Natural killer cell treated with Interleukin-12 subunit alpha and Interleukin-12 subunit beta and Interleukin-15 and Interleukin-18, amount 100 ng/mL, for 72 hours (primary cell): ENCODE results near the gene CPLANE2. TPM values are rescaled to one million over a fixed set of nuclear protein-coding genes. Genes with fewer than 3 reads are reported as not detected.

Experiments used
- ATAC-seq, 2 donors: fragments of 150-1000 bp; cut with Tn5 transposase in 1 of 2; sonication (Bioruptor Pico), chemical (Tn5 transposase) in 1 of 2; 2 replicates each; pipeline ENCODE4 v1.10.0; 2021
- DNase-seq: peaks from one replicate; pipeline ENCODE4 v3.0.0; 2022; ENCODE audit warnings: low spot score
- H3K27ac Mint-ChIP-seq, 2 donors: 1 replicate in 1 of 2; 2 replicates in 1 of 2; pipeline ENCODE4 v1.8.0; 2022; ENCODE audit warnings: mixed read lengths in 2 of 2, mild to moderate bottlenecking in 1 of 2, moderate library complexity in 1 of 2
- H3K27me3 Mint-ChIP-seq, 2 donors: 1 replicate in 1 of 2; 2 replicates in 1 of 2; pipeline ENCODE4 v1.8.0; 2022; ENCODE audit warnings: mixed read lengths in 2 of 2
- H3K36me3 Mint-ChIP-seq: one replicate; pipeline ENCODE4 v1.8.0; 2022; ENCODE audit warnings: mixed read lengths
- H3K4me1 Mint-ChIP-seq, 2 donors: 1 replicate in 1 of 2; 2 replicates in 1 of 2; pipeline ENCODE4 v1.8.0; 2022; ENCODE audit warnings: low read depth in 2 of 2, mixed read lengths in 2 of 2, mild to moderate bottlenecking in 1 of 2
- H3K4me3 Mint-ChIP-seq: one replicate; pipeline ENCODE4 v1.8.0; 2022; ENCODE audit warnings: mixed read lengths
- H3K9me3 Mint-ChIP-seq: 2 replicates; pipeline ENCODE4 v1.8.0; 2022; ENCODE audit warnings: mixed read lengths
- total RNA-seq, 2 donors: library from RNA; stranded (reverse); gene quantifications; one replicate each; pipeline ENCODE4 v1.2.3, GENCODE V29; 2022

Gene CPLANE2
- total RNA-seq, 2 donors from 2014 or later, result 3.2 to 3.8 TPM

DNA sequence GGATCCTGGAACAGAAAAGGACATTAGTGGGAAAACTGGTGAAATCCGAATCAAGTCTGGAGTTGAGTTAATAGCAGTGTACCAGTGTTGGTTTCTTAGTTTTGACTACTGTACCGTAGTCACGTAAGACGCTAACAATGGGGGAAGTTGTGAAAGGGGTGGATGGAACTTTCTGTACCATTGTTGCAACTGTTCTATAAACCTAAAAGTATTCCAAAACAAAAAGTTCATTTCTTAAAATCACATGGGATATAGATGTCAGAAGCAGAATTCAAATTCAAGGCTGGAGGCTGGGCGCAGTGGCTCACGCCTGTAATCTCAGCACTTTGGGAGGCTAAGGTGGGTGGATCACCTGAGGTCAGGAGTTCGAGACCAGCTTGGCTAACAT lies 41.5 kb downstream of the CPLANE2 start:
- no peak overlapping the region for H3K27ac Mint-ChIP-seq
- DNase-seq (no peak), ATAC-seq (no peak)
- no peak overlapping the region for H3K4me3 Mint-ChIP-seq
- H3K9me3 Mint-ChIP-seq, result no peaks in the 10 kb centered on the region
- no peaks in the 10 kb centered on the region for H3K36me3 Mint-ChIP-seq
- peaks cover 6 to 8% of the 10 kb centered on the region in 2 donors for H3K4me1 Mint-ChIP-seq
- peaks cover 3 to 8% of the 10 kb centered on the region in 2 donors for H3K27me3 Mint-ChIP-seq

DNA sequence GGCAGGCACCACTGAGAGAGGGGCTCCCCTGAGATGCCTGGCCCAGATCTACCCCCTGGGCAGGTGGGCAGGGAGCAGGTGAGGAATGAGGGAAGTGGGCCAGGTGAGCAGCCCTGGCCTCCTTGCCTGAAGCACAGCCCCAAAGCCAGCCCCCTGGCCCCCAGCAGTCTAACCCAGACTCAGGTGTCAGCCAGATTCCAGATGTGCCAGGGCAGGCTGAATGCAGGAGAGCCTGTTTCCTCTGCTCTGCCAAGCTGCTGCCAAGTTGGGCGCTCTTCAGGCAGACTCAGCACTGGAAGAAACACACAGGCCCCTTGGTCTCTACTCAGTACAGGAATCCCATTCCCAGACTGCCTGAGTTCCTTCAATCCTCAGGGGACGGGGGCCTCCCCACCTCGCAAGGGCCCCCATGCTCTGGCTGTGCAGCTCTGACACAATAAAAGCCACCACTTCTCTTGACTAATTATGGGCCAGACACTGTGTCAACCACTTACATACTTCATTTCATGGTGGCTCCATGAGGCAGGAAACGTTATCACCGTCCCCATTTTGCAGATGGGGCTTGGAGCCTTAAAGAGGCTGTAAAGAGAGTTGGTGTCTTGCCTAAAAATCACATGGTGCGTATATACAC lies 45.0 kb downstream of the CPLANE2 start:
- no peak for ATAC-seq
- no peaks in the 10 kb centered on the region for H3K36me3 Mint-ChIP-seq
- H3K27me3 Mint-ChIP-seq, result peaks cover 13 to 16% of the 10 kb centered on the region in 2 donors
- no peak overlapping the region for H3K27ac Mint-ChIP-seq
- H3K9me3 Mint-ChIP-seq, result no peaks in the 10 kb centered on the region
- no peak for DNase-seq
- H3K4me1 Mint-ChIP-seq, result no peaks in the 10 kb centered on the region
- no peak overlapping the region for H3K4me3 Mint-ChIP-seq

DNA sequence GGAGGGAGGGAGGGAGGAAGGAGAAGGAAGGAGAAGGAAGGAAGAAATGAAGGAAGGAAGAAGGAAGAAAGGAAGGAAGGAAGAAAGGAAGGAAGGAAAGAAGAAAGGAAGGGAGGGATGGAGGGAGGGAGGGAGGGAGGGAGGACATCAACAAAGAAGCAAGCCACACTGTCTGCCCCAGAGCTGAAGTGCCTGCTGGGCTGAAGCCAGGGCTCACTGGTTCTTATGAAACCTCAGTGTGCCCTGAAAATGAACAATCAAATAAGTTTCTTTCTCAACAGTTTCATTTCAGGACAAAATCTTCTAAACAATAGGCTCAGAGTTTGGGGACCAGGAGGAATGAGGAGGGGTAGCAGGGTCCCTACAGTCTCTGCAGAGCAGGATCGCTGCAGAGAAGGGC lies 45.7 kb downstream of the CPLANE2 start:
- no peaks in the 10 kb centered on the region for H3K4me1 Mint-ChIP-seq
- H3K9me3 Mint-ChIP-seq, result no peaks in the 10 kb centered on the region
- no peak overlapping the region for H3K4me3 Mint-ChIP-seq
- no peaks in the 10 kb centered on the region for H3K36me3 Mint-ChIP-seq
- H3K27me3 Mint-ChIP-seq, result peaks cover 13 to 16% of the 10 kb centered on the region in 2 donors
- no peak for DNase-seq
- no peak for ATAC-seq
- no peak overlapping the region for H3K27ac Mint-ChIP-seq

DNA sequence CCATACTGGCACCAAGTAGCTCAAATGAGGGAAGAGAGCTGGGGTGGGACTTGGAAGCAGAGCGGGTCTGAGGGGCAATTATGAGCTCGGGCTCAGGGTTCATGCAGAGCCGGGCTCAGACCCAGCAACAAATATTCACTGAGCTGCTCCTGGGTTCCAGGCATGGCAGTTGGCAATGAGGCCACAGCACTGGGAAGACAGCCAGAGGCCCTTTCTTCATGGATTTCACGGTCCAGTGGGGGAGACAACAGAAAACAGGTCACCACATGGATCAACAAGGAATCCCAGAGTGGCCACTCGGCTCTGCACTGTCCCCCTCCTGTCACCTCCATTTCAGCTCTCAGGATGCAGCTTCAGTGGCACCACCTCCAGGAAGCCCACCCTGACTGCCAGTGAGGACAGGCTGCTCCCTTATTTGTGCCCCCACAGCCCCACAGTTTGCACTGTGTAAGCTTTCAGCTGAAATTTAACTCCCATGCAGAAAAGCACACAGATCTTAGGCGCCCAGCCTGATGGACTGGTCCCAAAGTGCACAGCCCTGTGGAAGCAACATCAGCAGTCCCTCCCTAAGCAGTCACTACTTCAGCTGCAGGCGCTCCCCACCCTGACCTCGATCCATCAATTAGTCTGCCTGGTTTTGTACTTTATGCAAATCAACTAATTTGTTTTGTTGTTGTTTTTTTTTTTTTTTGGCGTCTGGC lies 46.9 kb downstream of the CPLANE2 start:
- H3K27ac Mint-ChIP-seq, result no peak overlapping the region
- ATAC-seq, result no peak
- no peaks in the 10 kb centered on the region for H3K36me3 Mint-ChIP-seq
- peaks cover 13 to 16% of the 10 kb centered on the region in 2 donors for H3K27me3 Mint-ChIP-seq
- no peaks in the 10 kb centered on the region for H3K4me1 Mint-ChIP-seq
- no peaks in the 10 kb centered on the region for H3K9me3 Mint-ChIP-seq
- DNase-seq, result no peak
- no peak overlapping the region for H3K4me3 Mint-ChIP-seq

DNA sequence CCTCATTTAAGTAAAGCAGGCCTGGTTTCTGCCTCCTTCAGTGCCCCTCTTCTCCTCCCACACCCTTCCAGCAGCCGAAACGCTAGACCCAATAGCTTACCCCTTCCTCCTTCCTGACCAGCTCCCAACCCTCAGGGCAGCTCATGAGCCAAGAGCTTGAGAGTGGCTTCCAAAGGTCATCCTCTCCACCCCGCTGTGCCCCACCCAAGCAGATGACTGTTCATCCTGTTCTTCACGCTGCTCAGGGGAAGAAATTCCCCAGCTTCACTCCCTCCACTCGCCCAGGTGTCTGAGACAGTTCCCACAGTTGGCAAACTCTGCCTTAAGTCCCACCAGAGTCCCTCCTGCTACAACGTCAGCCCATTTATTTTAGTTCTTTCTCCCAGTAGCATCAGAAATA lies 48.0 kb downstream of the CPLANE2 start:
- H3K36me3 Mint-ChIP-seq, result no peaks in the 10 kb centered on the region
- no peak overlapping the region for H3K4me3 Mint-ChIP-seq
- DNase-seq (no peak), ATAC-seq (no peak)
- H3K27ac Mint-ChIP-seq, result no peak overlapping the region
- H3K4me1 Mint-ChIP-seq, result no peaks in the 10 kb centered on the region
- H3K9me3 Mint-ChIP-seq, result no peaks in the 10 kb centered on the region
- H3K27me3 Mint-ChIP-seq, result peaks cover 15 to 16% of the 10 kb centered on the region in 2 donors

DNA sequence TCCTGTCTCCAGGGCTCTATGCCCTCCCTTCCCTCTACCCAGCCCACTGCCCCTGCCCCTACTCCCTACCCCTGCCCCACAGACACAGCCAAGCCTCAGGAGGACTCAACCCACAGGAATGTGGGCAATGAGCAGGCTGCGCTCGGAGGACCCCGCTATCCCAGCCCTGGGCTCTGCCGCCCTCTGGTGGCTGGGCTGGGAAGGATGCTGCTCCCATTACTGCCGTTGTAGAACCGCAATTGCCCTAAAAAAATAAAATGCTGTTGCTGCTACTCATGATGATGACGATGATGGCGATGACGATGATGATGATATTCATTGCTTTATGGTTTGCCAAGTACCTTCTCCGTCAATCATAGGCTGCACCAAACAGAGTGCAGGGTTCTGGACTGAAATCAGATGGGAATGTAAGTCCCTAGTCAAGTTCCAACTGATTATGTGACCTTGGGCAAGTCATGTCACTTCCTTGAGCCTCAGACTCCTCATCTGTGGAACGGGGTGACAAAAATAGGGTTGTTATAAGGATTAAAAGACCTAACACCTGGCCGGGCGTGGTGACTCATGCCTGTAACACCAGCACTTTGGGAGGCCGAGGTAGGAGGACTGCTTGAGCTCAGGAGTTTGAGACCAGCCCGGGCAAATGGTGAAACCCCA lies 49.1 kb downstream of the CPLANE2 start:
- Mint-ChIP-seq H3K9me3 (no peaks in the 10 kb centered on the region), H3K4me1 (no peaks in the 10 kb centered on the region), H3K27me3 (peaks cover 15 to 16% of the 10 kb centered on the region in 2 donors), H3K4me3 (no peak overlapping the region), H3K27ac (no peak overlapping the region), H3K36me3 (no peaks in the 10 kb centered on the region)
- peak; percentile 78 for DNase-seq
- peak; percentile 74 to 80 for ATAC-seq

DNA sequence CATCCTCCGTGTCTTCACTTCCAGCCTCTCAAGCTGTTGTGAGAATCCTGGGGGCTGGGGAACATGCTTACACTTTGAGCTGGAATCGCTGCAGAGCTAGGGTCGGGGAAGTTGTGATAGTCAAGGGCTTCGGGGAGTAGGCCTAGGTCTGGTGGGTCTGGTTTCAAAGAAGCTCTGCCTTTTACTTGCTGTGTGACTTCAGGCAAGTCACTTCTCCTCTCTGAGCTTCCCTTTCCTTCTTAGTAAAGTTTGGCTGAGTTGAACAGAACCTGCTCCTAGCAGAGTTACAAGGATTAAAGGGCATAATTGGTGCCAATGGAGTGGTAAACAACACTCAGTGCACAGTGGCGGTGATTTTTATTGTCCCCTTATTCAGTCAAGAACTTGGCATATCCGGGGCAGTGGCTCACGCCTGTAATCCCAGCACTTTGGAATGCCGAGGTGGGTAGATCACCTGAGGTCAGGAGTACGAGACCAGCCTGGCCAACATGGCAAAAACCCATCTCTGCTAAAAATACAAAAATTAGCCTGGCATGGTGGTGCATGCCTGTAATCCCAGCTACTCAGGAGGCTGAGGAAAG lies 50.2 kb downstream of the CPLANE2 start:
- Mint-ChIP-seq H3K4me1 (no peaks in the 10 kb centered on the region), H3K4me3 (no peak overlapping the region), H3K9me3 (no peaks in the 10 kb centered on the region), H3K27me3 (peaks cover 15 to 16% of the 10 kb centered on the region in 2 donors), H3K27ac (no peak overlapping the region), H3K36me3 (no peaks in the 10 kb centered on the region)
- ATAC-seq, result no peak
- no peak for DNase-seq

DNA sequence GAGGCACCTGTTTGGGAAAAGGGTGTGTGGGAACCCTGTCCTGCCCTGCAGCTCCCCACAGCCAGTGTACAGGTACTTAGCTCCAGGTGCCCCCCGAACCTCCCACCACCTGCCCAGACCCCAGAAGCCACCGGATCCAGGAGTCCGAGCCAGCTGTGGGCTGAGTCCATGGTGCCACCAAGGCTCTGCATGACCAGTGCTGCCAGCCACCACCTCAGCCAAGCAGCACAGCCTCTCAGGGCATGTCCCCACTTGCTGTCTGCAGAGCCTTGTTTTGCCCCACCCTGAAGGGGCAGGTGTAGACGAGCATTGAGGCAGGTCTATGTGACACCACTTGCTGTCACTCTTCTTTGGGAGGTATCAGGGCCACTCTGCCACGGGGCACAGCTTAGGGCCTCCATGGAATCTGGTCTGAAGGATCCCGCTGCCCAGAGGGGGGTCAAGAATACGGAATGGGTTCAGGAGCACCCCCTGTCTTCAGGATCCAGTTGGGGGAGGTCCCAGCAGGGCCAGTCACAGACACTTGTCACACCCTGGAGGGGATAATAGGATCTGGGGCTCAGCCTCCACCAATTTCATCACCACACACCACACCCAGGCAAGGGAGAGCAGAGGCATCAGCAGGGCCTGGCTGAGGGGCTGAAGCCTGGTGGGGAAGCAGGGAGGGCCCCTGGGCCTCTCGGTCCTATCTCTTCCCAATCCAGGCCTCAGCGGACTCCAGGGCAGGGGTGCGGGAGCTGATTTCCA lies 52.3 kb downstream of the CPLANE2 start:
- H3K9me3 Mint-ChIP-seq, result no peaks in the 10 kb centered on the region
- H3K4me1 Mint-ChIP-seq, result no peaks in the 10 kb centered on the region
- peaks cover 8% of the 10 kb centered on the region in 2 donors for H3K27me3 Mint-ChIP-seq
- no peaks in the 10 kb centered on the region for H3K36me3 Mint-ChIP-seq
- H3K4me3 Mint-ChIP-seq, result no peak overlapping the region
- no peak overlapping the region for H3K27ac Mint-ChIP-seq
- ATAC-seq, result no peak
- DNase-seq, result no peak

DNA sequence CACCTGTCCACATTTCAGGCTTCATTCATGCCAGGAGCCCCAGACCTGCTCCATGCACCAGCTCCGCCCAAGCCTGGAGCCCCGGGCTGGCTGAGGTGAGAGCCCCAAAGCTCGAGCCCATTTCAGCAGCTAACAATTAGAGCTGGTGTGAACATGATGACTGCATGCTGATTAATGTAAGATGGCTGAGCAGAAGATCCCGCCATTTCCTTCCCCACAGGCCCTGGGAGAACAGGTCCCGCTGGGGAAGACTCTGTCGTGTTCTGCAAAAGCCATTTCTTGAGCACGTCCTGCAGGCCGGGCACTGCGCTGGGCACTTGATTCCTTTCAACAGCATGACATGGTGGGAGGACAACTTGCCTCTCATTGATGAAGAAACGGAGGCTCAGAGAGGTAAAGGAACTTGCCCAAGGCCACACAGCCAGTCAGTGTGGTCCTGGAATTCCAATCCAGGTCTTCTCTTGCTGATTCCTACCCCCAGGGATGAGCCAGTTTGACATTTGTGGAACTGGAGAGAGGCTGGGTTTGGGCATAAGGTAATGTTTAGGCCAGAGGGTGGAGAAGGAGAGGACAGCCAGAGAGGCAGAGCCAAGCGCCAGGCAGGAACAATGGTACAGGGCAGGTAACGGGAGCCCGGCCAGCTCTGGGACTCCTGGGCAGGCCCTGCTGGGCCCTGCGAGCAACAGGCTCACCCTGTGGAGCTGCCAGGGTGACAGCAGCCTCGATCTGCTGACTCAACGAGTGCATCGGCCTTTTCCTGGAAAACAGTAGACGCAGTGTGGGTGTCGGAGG lies 53.0 kb downstream of the CPLANE2 start:
- Mint-ChIP-seq H3K4me3 (no peak overlapping the region), H3K36me3 (no peaks in the 10 kb centered on the region), H3K9me3 (no peaks in the 10 kb centered on the region), H3K27me3 (peaks cover 4 to 5% of the 10 kb centered on the region in 2 donors), H3K4me1 (no peaks in the 10 kb centered on the region), H3K27ac (no peak overlapping the region)
- ATAC-seq (no peak), DNase-seq (no peak)

DNA sequence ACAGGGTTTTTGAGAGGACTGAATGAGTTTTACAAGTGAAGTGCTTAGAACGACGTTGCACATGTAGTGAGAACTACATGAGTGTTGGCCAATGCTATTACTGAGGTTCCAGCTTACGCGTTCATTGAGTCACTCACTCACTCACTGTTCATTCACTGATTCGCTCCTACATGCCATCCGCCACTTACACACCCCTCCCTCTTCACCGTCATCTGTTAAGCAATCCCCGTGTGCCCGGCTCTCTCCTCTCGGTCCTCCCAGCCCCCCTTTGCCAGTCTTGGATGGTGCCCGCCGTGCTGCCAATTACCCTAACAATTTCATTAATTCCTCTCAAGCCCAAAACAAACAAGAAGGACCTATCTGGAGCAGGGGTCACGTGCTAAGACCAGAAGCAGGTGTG lies 53.8 kb downstream of the CPLANE2 start:
- H3K27ac Mint-ChIP-seq, result no peak overlapping the region
- ATAC-seq (no peak), DNase-seq (no peak)
- peaks cover 0 to 6% of the 10 kb centered on the region in 2 donors for H3K27me3 Mint-ChIP-seq
- H3K9me3 Mint-ChIP-seq, result no peaks in the 10 kb centered on the region
- no peaks in the 10 kb centered on the region for H3K36me3 Mint-ChIP-seq
- H3K4me3 Mint-ChIP-seq, result no peak overlapping the region
- no peaks in the 10 kb centered on the region for H3K4me1 Mint-ChIP-seq

DNA sequence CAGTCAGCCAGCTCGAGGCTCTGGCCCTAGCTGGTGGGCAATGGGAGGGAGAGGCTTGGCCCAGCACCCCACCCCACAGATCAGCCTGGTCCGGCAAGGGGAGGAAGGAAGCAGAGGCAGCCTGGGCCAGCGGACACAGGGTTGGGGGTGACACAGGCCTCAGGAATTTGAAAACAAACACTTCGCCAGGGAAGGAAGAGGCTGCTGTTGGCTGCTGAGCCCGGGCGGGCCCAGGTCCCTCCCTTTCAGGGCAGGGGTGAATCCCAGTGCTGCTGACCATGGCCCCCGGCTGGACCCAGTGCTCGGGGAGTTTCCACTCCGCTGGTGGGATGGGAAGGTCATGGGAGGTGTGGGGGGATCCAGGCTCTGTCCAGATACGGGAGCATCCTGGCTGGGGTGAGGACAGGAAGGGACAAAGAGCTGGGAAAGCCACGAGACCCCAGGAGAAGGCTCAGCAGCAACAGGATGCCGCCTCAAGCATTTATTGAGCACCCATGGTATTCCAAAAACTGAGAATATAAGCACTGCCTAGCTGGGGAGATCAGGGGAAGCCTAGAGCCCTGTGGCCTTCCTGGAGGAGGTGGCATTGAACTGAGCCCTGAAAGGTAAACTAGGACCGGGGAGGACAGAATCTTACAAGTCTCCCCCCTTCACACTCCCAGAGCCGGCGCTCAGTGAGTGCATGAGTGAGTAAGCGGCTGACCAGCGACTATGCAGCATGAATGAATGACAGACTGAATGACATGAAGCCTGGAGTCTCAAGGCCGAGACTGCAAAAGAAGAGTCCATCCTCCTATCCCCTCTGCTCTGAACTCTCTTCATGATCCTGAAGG lies 54.9 kb downstream of the CPLANE2 start:
- H3K27me3 Mint-ChIP-seq, result peaks cover 0 to 12% of the 10 kb centered on the region in 2 donors
- no peak for ATAC-seq

More for the DNA sequence above, 54.9 kb downstream of the CPLANE2 start:
- Mint-ChIP-seq H3K4me3 (no peak overlapping the region), H3K9me3 (no peaks in the 10 kb centered on the region), H3K27ac (no peak overlapping the region), H3K36me3 (no peaks in the 10 kb centered on the region), H3K4me1 (no peaks in the 10 kb centered on the region)
- DNase-seq, result no peak
